HG02571 (cell line): ENCODE results near the gene PTPRU.

Experiments used
- ATAC-seq: cut with Tn5 transposase; IDR thresholded peaks from one replicate; pipeline ENCODE4 v1.9.1; 2021; ENCODE audit warnings: mild to moderate bottlenecking, moderate library complexity; ENCODE audit not compliant: unreplicated experiment

PTPRU gene

DNA sequence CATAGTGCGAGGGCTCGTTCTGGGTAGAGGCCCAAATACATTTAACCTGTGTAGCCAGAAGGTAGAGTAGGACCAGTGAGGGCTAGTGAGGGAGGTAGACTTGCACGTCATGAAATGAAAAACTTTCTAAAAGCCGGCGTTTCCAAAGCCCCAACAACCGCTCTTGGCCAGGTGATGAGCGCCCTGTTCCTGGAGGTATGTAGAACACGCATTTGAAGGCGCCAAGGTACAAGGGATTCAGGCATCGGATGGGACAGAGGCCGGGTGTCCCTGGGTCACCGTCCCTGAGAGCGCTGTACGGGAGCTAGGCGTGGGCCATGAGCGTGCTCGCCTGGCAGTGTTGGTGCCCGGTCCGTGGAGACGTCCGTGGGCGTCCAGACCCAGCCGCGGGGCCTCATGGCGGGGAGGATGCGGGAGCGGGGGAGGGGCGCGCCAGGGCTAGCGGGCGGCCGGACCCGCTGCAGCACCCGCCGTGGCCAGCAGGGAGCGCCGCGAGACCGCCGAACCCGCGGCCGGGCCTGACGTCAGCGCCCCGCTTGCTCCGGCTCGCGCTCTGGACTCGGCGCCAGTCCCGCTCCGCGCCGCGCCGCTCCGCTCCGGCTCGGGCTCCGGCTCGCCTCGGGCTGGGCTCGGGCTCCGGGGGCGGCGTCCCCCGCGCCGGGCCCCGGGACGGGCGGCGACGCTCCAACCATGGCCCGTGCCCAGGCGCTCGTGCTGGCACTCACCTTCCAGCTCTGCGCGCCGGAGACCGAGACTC, at the start of gene PTPRU:
TSS of gene PTPRU (plus strand) at position 568 of the 757 bp plus-strand sequence. CDS start at position 691, 123 bp downstream.
- peak; percentile 74 for ATAC-seq

DNA sequence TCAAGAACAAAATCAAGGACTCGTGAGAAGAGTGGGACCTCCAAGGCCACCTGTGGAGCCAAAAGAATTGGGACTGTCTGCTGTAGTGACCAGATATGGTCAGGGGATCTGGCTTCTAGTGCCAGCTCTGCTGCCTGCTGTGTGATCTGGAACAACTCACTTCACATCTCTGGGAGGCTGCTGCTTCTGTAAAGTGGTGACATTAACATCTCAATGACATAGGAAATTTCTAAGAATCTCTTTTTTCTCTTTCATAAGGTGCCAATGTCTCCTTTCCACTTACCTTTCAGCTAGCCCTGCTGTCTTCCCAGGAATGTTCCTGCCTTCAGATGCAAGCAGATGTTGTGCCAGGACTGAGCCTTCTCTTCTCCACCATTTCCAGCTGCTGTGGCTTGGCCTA, 49.6 kb upstream of the PTPRU start:
- no peak for ATAC-seq

DNA sequence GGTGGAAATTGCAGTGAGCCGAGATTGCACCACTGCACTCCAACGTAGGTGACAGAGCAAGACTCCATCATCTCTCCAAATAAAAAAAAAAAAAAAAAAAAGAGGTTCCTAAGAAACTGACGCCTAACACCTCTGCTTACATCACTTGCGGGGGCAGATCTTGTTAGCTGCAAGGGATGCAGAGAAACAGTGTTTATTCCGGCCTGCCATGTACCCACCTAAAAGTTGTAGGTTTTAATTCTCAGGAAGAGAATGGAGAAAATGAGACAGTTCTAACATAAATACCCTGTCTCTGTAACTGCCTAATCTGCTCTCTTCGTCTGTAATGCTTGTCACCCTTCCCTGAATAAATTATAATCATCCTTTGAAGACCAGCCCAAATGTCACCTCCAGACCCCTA, 45.6 kb upstream of the PTPRU start:
- no peak for ATAC-seq

DNA sequence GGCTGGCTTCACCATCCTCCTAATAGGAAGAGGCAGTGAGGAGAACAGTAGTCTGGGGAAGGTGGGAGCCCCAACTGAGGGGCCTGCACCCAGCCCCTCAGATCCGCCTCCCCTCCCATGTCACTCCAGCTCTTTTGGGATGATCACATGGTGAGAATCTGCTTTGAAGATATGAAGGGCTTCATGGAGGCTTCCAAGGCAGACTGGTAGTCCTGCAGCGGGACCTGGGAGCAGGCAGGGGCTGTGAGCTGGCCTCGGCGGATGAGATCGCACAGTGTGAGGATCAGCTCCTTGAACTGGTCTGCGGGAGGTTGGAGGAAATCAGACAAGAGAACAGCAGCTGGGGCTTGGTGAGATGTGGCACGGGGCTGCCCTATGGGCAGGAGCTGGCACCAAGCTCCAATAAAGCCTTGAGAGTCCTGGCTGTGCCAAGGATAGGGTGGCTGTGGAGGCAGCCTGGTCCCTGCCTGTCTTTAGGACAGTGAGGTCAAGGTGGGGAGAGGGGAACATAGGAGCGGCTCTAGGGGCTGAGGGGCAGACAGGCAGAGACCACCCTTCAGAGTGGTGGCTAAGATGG, 42.4 kb upstream of the PTPRU start:
- no peak for ATAC-seq

DNA sequence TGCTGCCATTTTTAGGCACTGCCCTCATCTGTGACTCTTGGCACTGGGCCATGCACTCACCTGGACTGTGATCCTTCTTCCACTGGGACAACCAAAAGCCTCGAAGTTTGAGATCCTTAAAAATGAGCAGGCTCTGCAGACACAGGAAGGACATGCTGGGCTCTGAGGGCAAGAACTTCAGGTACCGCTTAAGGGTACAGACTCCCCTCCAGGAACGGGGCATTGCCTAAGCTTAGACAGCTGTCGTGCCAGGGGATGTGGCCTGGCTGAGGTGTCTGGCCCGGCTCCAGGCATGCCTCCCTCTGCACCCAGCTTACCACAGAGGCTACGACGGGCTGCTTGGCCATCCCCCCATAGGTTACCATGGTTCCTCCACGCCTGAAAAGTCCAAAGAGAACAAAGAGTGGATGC, 40.4 kb upstream of the PTPRU start:
- ATAC-seq: no peak

DNA sequence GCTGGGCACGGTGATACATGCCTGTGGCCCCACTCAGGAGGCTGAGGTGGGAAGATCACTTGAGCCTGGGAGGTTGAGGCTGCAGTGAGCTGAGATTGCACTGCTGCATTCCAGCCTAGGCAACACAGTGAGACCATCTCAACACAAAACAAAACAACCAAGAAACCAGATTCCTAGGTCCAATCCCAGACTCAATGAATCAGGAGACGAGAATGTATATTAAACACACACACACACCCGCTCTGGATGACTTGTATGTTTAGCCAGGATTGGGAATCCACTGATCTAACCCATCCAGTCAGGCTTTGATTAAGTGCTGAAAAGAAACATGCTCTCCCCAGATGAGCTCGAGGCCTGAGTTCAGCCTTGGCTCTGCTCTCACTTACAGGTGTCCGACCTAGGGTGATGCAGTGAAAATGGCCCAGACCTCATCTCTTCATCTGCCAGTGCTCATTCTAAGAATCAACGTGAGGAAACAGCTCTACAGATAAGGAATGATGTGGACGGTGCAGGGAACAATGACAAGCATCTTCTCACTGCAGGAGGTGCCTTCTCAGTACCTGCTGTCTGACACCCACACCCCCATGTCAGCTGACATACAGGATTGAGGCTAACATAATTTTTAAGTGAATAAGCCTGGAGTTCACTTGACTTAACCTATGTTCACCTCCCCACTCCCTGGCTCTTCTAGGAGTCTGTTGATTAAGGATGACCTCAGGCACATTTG, 39.3 kb upstream of the PTPRU start:
- ATAC-seq: no peak

DNA sequence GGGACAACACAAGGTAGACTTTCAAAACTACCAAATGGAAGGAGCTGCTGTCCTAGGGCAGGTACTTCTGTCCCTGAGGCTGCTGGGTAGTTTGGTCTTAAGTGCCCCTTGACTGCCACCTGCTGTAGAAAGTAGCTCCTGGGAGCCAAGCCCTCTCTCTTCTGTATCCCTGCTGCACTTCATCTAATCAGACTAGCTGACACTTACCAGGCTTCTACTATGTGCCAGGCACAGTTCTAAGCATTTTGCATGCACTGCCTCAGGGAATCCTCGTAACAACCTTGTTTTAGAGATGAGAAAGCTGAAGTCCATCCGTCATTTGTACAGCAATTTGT, 38.8 kb upstream of the PTPRU start:
- ATAC-seq: no peak

DNA sequence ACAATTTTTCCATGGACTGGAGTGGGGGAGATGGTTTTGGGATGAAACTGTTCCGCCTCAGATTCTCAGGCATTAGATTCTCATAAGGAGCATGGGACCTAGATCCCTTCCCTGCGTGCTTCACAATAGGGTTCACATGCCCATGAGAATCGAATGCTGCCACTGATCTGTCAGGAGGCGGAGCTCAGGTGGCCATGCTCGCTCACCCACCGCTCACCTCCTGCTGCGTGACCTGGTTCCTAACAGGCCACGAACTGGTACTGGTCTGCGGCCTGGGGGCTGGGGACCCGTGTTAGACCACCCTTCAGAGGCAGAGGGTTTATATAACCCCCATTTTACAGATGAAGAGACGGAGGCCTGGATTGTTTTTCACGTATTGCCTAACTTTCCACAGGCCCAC, 38.3 kb upstream of the PTPRU start:
- ATAC-seq: no peak

DNA sequence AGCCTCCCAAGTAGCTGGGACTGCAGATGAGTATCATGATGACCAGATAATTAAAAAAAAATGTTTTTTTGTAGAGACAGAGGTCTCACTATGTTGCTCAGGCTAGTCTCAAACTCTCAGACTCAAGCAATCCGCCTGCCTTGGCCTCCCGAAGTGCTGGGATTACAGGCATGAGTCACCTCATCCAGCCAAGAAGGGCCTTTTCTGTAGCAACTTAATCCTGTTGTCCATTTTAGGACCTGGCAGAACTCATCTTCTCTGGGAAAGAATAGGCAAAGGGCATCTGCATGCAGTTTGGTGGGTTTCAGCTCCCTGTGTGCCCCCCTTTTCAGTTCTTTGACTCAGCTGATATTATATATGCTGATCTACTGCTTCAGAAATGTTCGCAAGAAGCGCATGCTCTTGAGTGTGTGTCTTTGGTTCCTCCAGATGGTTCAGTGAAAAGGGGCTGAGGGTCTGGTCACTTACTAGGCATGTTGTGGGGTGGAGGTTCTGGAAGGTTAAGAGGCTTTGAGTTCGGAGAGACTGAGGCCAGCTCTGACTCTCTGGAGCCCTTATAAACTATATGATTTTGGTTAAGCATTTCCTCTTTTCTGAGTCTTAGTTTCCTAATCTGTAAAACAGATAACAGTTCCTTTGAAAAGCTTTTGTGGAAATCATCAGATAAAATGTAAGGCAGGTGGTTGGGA, 35.3 kb upstream of the PTPRU start:
- no peak for ATAC-seq

DNA sequence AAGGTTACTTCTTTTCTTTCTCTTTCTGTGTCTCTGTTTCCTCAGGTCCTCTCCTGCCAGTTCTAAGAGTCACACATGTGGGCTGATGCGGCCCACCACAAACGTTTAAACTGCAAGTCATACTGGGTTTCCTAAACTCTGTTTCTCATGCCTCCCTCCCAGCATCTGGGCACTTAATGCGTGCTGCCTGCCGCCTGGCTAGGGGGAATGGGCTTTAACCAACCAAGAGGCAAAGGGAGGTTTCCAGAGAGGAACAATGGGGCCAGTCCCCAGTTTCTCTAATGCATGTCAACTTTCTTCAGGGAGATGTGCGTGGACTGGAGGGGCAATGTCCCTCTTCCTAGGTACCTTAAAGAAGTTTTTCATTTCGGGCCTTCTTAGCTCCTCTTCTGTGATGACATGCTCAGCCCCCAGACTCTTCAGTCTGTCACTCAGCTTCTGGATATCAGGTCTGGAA, 34.7 kb upstream of the PTPRU start:
- ATAC-seq: no peak

DNA sequence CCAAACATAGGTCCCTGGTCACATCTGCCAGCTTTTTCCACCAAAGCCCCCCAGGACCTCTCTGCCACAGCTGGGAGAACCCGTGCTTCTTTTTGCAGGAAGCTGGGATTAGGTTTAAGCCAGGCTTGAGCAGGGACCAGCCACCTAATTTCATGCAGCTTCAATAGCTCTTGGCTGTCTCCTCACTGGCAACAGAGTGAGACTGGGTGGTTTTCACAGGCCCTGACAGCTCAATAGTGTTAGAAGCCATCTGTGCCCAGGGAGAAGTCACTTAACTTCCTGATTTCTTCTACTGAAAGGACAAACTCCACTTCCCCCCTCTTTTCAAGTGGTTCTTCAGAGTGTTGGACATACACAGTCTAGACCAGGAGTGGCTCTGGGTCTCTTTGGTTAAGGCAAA, 34.3 kb upstream of the PTPRU start:
- ATAC-seq: no peak

DNA sequence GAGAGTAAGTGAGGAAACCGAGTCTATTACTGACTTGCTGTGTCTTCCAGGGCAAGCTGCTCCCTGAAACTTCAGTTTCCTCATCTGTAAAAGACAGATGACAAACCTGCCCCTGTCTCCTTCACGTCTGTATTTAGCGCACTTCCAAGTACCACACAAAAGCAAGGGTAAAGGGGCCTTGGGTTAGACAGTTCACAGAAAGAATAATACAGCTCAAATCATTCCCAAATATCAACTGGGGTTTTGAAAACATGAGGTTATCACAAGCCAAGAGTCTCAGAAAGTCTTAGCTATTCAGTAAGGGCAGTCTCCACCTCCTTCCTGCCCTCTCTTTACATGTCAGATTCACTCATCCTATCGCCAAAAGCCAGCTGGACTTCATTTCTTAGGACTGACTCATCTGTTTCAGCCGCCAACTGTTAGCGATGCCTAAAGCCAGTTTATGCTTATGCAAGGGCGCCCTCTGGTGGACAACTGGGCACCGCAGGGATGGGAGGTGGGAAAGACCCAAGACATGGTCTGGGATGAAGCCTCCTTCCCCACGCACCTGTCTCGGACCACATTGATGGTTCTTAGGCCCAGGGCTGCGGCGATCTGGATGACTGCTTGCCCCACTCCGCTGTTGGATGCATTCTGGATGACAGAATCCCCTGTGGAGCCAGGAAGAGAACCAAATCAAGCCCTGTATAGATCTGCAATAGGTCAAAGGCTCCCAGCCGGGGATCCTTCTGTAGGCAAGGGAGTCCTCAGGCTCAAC, 33.6 kb upstream of the PTPRU start:
- ATAC-seq: peak; percentile 58

DNA sequence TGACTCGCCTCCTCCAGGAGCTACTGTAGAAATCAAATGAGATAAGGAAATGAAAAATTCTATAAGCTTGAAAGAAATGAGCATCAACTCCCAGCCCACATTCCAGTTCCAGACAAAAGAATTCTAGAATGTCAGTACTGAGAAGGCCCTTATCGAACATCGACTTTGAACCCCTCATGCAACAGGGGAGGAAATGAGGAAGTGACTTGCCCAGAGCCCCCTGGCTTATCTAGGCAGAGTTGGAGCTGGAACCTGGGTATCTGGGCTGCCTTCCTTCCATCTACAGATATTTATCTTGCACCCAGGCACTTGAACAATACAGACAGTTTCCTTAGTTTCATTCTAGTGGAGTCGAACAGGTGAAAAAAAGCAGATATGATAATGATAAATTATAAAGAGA, 27.9 kb upstream of the PTPRU start:
- no peak for ATAC-seq

DNA sequence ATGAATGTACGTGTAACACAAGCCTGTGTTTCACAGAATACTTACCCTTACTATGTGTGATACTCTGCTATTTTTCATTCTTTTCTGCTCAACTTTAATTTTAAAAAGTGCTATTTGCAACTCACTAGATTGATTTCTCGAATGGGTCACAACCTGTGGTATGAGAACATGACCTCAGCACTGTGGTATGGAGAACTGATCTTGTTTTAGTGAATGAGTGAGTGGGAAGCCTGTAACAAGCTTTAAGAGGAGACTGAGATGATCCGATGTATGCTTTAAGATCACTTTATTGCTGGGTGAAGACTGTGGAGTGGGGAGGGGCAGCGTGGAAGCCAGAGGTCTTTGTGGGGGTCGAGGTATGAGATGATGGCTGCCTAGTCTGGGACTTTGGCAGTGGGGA, 27.1 kb upstream of the PTPRU start:
- ATAC-seq: no peak

DNA sequence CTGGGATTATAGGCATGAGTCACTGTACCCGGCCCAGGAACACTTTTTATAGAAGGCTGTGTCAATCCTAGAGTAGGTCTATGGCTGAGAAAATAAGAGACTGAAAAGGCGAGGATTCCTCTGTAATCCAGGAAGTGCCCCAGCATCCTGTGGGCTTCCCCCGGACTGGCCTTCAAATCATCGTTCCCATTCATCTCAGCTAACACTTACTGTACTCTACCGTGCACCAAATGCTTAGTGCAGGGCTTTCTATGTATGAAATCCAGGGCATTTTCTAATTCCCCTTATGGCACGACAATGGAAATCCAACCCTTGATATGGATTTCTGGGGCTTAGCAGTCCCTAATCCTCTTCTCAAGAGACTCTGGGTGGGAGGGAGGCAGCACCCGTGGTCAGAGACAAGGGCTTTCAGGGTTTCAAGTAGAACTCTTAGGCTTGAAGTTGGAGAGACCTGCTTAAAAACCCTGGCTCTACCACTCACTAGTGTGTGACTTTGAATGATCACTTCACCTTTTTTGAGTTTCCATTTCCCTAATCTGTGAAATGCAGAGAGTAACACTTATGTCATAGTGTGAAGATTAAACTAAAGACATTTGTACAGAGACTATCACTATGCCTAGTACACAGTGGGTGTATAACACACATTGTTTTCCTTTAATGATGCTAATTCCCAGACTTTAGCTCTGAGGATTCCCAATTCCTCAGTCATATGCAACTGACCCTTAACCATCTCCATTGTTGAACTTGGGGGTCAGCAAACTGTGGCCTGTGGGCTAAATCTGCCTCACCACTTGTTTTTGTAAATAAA, 25.8 kb upstream of the PTPRU start:
- ATAC-seq: no peak

DNA sequence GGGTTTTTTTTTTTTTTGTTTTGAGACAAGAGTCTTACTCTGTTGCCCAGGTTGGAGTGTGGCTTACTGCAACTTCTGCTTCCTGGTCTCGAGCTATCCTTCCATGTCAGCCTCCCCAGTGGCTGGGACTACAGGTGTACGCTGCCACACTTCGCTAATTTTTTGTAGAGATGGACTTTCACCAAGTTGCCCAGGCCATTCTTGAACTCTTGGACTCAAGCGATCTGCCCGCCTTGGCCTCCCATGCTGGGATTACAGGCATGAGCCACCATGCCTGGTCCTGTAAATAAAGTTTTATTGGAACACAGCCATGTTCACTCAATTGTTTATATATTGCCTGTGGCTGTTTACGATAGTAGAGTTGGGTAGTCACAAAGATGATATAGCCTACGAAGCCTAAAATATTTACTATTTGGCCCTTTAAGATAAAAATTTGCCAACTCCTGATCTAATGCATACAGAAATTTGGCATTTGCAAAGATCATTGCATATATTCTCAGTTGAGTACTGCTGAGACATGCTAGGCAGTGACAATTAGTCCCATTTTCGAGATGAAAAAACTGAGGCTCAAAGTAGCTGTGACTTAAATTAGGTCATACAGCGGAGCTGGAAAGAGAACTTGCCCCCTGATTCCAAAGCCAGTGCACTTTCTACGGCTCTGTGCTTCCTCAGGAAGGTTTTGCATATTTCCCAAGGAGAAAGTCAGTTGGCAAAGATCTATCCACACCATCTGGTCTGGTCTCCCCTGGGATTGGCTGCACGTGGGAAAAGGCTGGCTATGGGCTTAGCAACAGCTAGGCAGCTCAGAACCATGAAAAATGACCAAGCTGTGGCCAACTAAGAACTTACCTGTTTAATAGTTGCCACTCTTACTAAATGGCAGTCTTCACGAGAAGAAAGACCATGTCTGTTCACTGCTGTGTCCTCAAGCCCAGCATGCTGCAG, 25.0 kb upstream of the PTPRU start:
- no peak for ATAC-seq

DNA sequence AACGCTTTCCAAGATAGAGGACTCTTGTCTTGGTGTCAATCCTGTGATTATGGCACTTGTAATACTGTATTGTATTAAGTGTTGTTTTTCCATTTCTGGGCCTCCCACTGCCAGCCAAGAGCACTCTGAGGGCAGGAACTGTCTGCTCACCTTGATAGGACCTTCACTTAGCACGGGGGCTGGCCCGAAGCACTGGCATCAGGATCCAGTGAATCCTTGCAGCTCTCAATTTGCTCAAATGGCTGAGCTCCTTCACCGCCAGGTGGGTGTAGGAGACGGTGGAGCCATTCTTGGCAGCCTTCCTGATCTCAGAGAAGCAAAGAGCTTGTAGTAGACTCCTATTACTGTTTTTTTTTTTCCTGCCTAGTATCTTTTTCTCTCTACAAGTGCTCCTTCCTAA, 23.3 kb upstream of the PTPRU start:
- no peak for ATAC-seq

DNA sequence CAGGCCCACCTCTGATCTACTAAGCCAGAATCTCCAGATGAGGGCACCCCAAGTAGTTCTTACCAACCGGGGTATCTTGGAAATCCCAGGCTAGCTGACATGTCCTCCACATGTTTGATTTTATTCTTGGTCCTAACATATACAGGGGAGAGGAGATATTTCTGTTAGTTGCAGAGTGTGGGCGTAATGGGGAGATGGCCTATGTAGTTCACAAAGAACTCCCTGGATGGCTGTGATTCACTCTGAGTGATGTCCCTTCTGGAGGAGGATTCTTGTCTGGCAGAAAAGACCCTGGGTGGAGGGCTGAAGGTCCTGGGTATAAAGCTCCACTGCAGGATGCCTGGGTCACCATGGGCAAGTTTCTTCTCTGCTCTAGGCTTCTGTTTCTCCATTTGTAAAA, 18.7 kb upstream of the PTPRU start:
- ATAC-seq: no peak

DNA sequence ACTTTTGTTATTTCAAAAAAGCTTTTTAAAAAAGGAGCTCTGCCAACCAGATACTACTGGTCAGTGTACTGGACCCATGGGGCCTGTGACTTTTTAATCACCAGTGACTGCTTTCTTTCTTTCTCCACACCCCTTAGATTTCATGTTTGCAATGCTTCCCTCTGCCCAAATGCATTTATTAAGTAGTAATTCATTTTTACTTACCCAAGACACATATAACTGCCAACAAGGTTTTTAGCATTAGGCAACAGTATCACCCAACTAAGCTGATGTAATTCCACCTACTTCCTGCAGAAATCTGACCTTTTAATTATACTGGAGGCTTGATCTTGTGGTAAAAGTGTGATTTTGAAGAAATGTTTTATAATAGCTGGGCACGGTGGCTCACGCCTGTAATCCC, 18.1 kb upstream of the PTPRU start:
- ATAC-seq: no peak
